Stimulated activated CD8-positive, alpha-beta memory T cell treated with anti-CD3 and anti-CD28 coated beads, Interleukin-2, amount 100 ng/mL, for 48 hours (primary cell): Measurements from ENCODE around the gene LAMA3.

Experiments
- DNase-seq, 2 donors: peaks; one replicate each; pipeline ENCODE4 v3.0.0-alpha.2; 2020; ENCODE audit warnings: low read depth in 2 of 2

LAMA3 gene

DNA sequence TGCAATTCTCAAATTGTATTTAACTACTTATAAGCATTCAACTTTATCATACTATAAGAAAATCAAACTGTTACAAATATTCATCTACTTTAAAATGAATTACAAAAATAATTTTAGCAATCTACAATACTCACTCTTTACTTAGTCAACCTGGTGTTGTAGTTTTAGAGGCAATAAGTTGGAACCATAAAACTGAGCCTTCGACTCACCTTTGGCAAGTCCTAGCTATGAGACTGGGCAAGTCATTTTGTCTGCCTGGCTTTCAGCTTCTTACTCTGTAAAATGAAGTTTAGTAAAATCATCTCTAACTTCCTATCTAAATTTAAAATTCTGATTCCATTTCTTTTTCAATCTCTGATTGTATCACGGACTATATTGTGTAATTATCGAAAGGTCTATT lies 161.0 kb downstream of the LAMA3 start:
- DNase-seq, result no peak

DNA sequence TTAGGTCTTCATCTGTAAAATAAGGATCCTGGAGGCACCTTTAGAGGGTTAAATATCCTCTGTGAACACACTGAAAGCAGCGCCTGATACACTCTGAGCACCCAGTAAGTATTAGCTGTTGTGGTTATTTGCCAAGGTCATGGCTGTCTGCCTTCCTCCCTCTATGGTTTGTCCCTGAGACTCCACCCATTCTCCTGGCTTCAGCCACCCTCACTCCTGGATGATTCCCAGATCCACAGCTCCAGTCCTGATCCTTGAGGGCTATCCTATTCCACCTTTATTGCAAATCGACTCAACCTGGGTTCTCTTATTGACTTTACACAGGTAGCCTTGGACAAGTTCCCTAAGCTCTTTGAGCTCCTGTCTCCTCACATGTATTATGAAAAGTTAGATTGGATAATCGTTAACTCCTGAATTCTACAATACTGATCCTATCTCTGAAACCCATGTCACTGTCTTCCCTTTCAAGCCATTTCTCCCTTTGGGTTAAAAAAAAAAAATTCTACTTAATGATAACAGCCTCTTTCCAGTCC lies 162.3 kb downstream of the LAMA3 start:
- DNase-seq, result no peak

DNA sequence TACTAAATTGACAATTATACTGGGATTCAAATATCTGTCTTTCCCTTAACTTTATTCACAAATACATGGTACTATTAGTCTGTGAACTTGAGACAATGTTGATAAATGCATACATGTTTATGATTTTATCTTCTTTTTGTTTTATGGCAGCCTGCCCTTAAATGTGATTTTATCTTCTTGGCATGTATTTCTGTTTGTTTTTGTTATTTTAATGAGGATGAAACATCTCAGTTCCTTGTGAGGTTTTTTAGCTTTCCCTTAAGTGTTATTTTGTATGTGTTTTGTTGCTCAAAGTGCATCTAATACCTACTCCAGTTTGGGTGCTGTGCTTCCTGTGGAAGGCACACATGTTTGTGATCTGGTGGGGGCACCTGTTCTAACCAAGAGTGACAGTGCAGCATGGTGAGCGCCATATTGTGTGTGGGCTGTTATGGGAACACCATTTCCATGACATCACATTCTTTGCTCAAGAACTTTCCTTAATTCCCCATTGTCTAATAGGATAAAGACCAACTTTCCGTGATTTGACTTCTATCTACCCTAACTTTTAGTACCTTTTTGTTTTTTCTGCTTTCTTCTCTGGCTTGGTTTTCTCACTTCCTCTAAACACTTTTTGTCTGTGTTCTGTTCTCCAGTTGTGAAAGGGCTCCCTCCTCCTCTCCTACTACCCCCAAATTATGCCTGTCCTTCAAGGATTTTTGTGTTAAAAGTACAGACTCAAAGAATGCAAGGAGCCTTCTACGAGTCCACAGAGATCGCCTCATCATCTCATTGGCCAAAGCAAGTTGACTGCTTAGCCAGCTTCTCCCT lies 163.2 kb downstream of the LAMA3 start:
- no peak for DNase-seq

DNA sequence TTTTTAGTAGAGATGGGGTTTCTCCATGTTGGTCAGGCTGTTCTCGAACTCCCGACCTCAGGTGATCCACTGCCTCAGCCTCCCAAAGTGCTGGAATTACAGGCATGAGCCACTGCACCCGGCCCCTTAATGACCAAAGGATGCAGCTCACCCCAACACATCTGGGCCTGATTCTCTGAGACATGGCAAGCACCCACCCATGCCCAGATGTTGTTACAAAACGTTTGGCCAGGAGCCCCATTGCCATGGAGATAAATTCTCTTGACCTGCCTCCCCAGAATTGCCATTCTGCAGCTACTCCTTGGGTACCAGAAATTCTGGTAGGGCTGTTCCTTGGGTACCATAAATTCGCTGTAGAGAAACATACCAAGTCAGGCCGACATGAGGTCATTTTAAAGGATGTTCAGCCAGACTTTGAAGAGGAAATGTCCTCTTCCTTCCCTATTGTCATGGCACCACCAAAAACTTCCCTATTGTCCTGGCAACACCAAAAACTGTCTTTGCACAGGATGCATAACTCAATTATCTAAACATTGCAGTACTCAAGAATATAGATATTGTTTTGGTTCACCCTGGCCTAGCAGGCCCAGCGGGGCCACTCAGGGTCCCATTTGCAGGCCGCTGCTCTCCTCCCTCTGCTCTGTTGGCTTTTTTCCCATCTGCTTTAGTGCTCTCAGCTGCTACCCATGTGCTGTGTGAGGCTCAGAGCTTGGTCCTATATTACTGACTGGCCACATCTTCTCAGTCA lies 164.4 kb downstream of the LAMA3 start:
- no peak for DNase-seq

DNA sequence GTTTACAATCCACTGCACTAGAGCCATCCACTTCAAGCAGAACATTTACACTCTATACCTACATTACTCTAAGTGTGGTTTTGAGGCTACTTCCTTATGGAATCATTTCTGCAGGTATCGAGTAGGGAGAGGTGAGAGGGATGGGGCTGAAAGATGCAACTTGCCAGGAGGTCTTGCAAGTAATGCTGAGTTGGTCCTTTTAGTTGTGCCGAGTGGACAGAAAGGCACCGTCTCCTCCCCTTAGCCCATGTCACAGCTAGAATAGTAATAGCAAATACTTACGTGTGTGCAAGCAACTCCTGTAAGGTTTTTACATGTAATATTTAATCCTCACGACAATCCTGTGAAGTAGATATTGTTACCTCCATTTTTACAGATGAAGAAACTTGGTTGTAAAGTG lies 166.5 kb downstream of the LAMA3 start:
- no peak for DNase-seq

DNA sequence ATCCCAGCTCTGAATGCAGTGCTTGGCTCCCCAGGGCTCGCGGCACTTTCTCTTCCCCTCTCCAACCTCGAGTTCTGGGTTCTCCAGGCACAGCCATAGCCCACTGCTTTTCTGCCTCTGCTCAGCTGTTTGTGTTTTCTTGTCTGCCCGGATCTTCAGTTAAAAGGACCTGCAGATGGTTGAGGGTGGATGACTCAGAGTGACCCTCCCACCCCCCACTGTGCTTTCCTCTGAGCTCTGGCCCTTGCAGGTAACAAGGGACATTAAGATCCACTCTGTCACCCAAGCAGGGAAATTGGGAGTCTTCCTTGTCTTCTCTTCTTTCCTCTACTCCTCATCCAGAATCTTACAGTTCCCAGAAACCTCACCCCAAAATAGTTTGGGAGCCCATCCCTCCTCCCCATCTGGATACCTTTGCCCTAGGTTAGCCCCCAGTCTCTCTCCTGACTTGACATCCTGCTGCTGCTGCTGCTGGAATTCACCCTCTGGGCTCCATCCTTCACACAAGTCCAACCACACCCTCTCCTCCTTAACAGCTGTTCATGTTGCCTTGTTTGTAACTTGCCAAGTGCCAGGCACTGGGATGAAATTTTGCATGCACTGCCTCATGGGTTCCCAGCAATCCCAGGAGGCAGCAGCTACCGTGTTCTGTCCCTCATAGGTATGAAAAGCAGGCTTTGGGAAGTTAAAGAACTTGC lies 167.4 kb downstream of the LAMA3 start:
- no peak for DNase-seq

DNA sequence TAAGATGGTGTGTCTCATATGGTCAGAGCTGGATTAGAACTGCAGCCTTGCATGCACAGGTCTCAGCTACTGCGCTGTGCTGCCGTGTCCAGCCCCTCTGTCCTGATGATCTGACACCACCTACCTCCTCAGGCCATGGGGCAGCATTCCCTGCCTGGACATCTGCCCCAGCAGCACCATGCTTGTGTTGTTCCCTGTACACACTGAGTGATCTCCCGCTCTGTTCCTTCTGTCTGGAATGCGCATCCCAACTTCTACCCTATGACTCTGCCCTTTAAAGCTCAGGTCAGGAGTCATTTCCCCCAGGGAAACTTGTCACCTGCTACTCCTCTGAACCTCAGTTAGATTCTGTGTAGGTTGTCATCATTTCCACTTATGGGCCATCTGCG lies 167.9 kb downstream of the LAMA3 start:
- DNase-seq, result no peak

DNA sequence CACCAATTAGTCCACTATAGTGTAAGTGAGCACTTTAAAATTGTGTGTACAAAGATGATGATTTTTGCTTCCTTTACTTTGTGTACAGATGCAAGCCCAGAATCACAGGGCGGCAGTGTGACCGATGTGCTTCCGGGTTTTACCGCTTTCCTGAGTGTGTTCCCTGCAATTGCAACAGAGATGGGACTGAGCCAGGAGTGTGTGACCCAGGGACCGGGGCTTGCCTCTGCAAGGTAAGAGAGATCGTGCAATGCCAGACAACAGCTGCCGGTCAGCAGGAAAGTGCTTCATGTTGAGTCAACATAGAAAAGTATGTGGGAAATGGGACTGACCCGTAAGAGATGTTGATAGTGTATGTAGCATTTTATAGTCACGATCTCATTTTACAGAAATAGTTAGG lies 168.5 kb downstream of the LAMA3 start:
- no peak for DNase-seq

DNA sequence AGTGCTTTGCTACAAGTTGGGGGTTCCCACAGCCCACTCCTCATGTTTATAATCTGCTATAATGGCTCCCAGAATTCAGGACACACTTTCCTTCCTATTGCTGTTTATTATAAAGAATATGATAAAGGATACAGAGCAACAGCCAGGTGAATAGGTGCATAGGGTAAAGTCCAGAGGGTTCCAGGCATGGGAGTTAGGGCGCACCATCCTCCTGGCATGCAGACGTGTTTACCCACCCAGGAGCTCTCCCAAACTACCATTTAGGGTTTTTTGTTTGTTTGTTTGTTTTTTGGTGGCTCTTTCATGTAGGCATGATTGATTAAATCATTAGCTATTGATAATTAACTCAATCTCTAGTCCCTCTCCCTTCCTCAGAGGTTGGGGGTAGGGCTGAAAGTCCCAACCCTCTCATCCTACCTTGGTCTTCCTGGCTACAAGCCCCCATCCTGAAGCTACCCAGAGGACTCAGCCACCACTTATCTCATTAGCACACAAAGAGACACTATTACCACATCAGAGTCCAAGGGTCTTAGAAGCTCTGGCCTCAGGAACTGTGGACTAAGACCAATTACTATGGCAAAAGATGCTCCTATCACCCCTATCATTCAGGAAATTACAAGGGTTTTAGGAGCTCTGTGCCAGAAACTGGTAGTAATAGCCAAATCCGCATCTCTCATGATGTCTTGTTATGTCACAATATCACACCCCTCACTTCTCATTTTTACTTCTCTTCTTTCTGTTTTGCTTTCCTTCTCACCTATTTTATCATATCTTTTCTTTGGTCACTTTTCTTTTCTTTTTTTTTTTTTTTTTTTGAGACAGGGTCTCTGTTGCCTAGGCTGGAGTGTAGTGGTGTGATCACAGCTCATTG lies 170.4 kb downstream of the LAMA3 start:
- no peak for DNase-seq

DNA sequence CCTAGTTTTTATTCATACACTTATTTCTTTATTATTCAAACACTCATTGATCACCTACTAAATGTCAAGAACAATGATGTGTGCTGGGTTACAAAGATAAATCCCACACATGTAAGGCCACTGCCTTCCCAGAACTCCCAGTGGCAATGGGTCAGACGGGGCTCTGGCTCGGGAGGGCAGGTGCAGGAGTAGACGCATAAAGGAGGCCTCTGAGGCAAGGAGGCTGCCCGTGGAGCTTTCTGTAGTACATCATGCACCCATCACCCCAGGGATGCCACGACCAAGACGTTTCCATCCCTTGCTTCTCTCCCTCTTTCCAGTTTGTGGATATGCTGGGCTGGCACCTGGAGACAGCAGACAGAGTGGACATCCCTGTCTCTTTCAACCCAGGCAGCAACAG lies 172.1 kb downstream of the LAMA3 start:
- DNase-seq, result no peak

DNA sequence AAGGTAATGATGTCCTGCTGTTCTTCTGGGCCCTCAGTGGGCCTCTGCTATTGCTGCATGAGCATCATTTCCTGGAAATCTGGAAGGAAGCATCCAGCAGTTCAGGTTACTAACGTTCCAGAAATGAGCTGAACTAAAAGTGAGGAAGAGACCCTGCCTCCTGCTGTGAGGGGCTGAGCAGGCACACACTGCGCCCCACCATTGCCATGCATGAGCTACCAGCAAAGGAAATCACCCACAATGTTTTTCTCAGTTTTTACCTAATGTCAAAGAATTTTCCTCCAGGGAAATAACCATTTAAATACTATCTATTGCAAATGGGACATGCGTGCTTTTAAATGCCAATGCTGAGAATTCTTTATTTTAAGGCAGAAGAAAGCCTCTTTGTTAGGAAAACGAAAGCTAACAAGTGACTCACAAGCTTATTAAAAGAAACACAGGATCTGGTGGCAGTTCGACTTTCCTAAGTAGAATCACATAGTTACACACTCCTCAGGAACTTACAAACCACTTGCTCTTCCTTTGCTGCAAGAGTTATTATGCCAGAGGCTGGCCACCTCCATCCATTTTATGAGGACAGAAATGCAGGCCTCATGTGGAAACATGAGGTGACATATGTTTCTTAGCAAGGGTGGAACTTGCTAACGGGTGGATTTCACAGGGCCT lies 172.7 kb downstream of the LAMA3 start:
- no peak for DNase-seq

DNA sequence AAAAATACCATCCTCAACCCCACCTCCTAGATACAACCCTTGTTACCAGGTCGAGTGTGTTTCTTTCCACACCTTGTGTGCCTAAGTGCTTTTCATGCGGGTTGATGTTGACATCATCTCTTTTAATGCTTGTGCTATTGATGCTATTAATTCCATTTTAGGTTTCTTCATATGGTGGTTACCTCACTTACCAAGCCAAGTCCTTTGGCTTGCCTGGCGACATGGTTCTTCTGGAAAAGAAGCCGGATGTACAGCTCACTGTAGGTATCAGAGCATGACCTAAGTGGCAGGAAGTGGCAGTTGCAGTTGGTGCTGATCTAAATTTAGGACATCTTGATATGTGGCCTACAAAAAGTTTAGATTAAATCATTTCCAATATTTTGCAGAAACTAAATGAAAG lies 175.4 kb downstream of the LAMA3 start:
- DNase-seq, result no peak

DNA sequence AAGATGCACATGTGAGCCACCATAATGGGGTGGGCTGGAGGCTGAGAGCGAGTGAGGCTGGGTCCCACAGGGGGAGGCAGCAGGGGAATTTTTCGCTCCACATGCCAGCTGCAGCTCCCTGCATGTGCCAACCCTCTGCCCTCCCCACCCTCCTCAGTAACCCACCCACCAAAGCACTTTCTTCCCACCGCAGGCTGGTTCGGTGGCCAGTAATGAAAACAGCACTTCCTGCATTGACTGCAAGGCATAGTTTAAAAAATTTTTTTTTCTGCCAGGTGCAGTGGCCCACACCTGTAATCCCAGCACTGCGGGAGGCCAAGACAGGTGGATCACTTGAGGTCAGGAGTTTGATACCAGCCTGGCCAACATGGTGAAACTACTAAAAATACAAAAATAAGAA lies 177.8 kb downstream of the LAMA3 start:
- DNase-seq, result no peak

DNA sequence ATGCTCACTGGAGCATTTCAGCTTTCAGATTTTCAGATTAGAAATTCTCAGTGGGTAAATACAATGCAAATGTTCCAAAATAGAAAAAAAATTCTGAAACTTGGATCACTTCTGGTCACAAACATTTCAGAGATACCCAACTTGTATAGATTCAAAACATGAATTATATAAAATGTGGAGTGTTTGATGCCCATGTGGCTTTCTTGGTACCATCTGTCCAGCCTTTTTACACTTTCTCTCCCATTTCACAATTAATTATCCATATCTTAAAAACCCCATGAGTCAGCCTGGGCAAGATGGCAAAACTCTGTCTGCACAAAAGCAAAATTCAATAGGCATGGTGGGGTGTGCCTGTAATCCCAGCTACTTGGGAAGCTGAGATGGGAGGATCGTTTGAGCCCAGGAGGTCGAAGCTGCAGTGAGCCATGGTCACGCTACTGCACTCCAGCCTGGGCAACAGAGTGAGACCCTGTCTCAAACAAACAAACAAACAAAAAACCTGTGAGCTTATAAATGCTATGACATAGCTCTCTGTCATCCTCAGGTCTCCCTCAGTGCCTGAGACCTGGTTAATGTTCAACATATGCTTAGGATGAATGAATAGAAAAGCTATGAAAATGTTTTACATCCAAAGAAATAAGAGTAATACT lies 179.0 kb downstream of the LAMA3 start:
- no peak for DNase-seq

DNA sequence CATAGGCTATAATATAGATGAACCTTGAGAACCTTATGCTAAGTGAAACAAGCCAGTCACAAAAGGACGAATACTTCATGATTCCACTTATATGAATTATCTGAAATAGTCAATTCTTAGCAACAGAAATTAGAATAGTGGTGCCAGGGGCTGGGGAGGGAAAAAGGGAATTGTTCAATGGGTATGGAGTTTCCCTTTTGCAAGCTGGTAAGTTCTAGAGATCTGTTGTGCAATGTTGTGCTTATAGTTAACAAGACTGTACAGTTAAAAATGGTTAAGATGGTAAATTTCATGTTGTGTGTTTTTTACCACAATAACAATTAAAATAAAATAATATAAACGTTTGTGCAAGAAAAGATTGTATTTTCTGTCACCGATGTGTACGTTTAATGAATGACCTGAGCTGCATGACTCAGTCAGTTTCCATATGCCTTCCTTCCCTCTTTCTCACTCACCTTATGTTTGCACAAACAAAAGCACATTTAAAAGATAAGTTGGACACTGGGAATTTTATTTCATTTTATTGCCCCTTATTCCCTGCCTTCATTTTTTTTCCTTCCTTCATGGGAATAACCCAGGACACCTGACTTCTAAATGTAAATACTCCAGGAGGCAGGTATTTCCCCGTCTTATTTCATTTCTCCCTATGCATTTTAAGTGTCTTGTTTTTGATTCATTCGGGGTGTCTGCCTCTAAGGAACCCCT lies 181.6 kb downstream of the LAMA3 start:
- DNase-seq, result no peak

DNA sequence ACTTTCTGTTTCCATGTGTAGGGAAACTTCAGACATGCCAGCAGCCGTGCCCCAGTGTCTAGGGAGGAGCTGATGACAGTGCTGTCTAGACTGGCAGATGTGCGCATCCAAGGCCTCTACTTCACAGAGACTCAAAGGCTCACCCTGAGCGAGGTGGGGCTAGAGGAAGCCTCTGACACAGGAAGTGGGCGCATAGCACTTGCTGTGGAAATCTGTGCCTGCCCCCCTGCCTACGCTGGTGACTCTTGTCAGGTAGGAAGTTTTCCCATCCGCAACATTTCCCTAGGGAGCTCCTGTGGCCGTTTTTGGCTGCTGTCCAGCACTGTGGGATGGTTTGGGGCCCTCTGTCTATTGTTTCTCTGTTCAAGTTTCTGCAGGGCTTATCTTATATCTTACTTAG lies 182.2 kb downstream of the LAMA3 start:
- peak; percentile 17 to 27 for DNase-seq

DNA sequence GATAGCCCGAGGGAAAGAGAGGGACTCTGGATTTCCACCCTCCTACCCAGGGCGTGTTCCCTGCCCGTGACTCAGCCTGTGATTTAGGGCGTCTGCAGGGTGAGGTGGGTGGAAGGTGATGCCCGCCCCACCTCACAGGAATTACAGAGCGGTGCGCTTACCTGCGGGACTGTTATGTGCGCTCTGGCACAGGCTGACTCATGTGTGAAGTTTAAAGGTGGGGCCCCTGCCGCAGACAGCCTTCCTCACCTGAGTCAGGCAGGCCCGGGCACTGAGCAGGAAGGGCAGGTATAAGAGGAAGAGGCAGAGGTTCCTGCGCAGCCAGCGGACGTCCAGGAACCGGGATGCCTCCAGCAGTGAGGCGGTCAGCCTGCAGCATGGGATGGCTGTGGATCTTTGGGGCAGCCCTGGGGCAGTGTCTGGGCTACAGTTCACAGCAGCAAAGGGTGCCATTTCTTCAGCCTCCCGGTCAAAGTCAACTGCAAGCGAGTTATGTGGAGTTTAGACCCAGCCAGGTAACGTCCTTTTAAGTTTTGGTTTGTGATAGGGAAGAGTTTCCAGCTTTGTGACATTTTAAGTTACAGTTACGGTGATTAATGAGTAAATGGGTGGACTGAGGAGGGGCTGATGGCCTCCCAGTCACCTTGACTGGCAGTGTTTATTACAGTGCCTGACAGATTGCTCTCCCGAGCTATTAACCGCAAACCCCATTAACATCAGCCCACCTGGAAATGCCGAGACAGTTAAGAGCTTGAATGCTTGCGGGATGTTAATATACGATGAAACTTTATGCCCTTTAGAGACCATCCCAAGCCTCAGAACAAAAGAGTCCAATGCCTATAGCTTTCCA lies 183.7 kb downstream of the LAMA3 start:
- DNase-seq, result no peak

DNA sequence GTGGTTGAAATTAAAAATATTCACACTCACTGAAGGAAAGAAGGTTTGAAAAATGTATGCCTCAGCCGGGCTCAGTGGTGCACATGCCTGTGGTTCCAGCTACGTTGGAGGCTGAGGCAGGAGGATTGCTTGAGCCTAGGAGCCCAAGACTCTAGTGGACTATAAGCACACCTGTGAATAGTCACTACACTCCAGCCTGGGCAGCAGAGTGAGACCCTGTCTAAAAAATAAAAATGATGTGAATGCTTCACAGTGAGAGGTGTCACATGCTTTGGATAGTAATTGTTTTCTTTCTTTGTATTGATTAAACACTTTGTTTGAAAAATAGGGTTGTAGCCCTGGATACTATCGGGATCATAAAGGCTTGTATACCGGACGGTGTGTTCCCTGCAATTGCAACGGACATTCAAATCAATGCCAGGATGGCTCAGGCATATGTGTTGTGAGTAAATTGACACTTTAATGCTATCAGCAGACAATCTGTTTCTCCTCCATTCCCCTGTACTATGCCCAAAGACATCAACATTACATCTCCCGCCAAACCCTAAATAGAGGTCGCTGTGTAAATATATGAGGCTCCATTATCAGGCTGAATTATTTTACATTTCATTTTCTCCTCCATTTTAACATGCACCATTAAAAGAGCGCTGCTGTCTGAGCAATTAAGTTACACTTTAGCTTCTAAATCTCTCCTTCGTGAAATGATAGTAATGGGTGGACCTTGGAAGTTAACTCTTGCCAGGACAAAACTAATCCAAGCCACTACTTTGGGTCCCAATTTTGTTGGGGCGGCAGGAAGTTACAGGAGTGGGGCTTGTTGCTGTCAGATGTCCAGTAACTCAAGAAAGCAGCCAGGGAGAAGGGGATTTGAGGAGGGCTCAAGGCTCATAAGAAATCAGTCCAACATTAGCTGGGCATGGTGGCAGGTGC lies 187.0 kb downstream of the LAMA3 start:
- DNase-seq, result no peak
